Measurements from ENCODE around the gene A3GALT2.

- TF ChIP-seq CTCF (conservative IDR thresholded peaks at IDR 0.05): no peak
- no peak for TF ChIP-seq EZH2 (IDR thresholded peaks at IDR 0.05; ENCODE audit: low read depth)
These were observed 60.5 kb downstream of the A3GALT2 start for GRCh38 chr1:33260439-33260838.

All from PC-9 (cell line).